GM18526 (cell line): ENCODE results near the gene USP25.

Experiments
- POLR2A ChIP-seq: IDR thresholded peaks from 3 replicates; pipeline ENCODE4 v1.6.1; 2011; ENCODE audit not compliant: insufficient read length; ENCODE audit errors: extremely low read depth

Gene USP25

GRCh38 chr21:15725949-15726348 is 3.8 kb upstream of the USP25 start:
- no peak for TF ChIP-seq POLR2A

- TF ChIP-seq POLR2A, result no peak
Observed at GRCh38 chr21:15728046-15728445, 1.7 kb upstream of the USP25 start.

GRCh38 chr21:15729346-15729673 is 472 bp upstream of the USP25 start:
- no peak for TF ChIP-seq POLR2A

- no peak for TF ChIP-seq POLR2A
Observed at GRCh38 chr21:15730484-15731242, 881 bp downstream of the USP25 start.

- TF ChIP-seq POLR2A, result no peak
Observed at GRCh38 chr21:15731243-15731613, 1.4 kb downstream of the USP25 start.

- TF ChIP-seq POLR2A, result no peak
Observed at GRCh38 chr21:15732290-15732995, 2.7 kb downstream of the USP25 start.

- no peak for TF ChIP-seq POLR2A
Observed at GRCh38 chr21:15732996-15733329, 3.2 kb downstream of the USP25 start.

- no peak for TF ChIP-seq POLR2A
Observed at GRCh38 chr21:15735409-15735808, 5.6 kb downstream of the USP25 start.

- TF ChIP-seq POLR2A, result no peak
Observed at GRCh38 chr21:15740383-15740782, 10.6 kb downstream of the USP25 start.

- no peak for TF ChIP-seq POLR2A
Observed at GRCh38 chr21:15741510-15741909, 11.7 kb downstream of the USP25 start.

GRCh38 chr21:15742052-15742670 is 12.4 kb downstream of the USP25 start:
- no peak for TF ChIP-seq POLR2A

GRCh38 chr21:15742694-15743093 is 12.9 kb downstream of the USP25 start:
- no peak for TF ChIP-seq POLR2A

GRCh38 chr21:15743593-15743992 is 13.8 kb downstream of the USP25 start:
- no peak for TF ChIP-seq POLR2A

- TF ChIP-seq POLR2A, result no peak
Observed at GRCh38 chr21:15744926-15745325, 15.1 kb downstream of the USP25 start.

GRCh38 chr21:15748586-15748985 is 18.8 kb downstream of the USP25 start:
- no peak for TF ChIP-seq POLR2A

- no peak for TF ChIP-seq POLR2A
Observed at GRCh38 chr21:15749082-15749860, 19.5 kb downstream of the USP25 start.
